HEK293T (cell line): ENCODE results near the gene MFSD6.

Source experiments
- BHLHE40 ChIP-seq: fragments of 450-650 bp; IDR thresholded peaks from 2 replicates; pipeline ENCODE4 v1.6.1; 2016; ENCODE audit warnings: mild to moderate bottlenecking, moderate library complexity, borderline replicate concordance
- LEF1 ChIP-seq: fragments of 450-650 bp; IDR thresholded peaks from 2 replicates; pipeline ENCODE4 v1.6.1; 2017; ENCODE audit warnings: mild to moderate bottlenecking, borderline replicate concordance
- SP1 ChIP-seq: fragments of 450-650 bp; IDR thresholded peaks from 2 replicates; pipeline ENCODE4 v1.6.1; 2017
- SUZ12 ChIP-seq: fragments of 450-650 bp; IDR thresholded peaks from 2 replicates; pipeline ENCODE4 v1.6.1; 2016; ENCODE audit warnings: mild to moderate bottlenecking
- TARDBP ChIP-seq: fragments of 450-650 bp; IDR thresholded peaks from 2 replicates; pipeline ENCODE4 v1.6.1; 2016

DNA sequence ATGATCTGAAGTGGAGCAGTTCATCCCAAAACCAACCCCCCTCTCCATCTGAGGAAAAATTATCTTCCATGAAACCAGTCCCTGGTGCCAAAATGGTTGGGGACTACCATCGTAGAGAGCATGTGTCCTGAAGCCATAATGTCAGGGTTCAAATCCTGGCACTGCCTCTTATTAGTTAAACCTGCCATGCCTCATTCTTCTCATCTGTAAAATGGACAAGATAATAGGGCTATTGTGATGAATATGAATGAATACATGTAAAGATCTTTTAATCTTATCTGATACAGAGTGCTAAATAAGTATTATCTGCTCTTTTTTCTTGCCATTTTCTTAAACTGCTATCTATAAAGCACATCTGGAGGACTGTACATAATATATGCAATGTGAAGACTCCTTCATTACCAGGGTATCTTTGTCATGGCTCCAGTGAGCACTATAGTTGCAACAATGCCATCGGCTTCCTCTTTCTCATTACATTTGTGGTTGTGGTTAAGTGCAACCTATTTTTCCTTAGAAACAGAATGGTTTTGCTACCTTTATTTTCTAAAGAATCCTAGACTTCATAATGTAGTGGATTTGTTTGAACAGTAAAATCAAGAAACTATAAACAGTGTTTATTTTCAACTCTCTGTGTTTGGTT lies 27.0 kb downstream of the MFSD6 start:
- no peak for TF ChIP-seq SP1
- no peak for TF ChIP-seq BHLHE40
- TF ChIP-seq LEF1: no peak
- no peak for TF ChIP-seq SUZ12
- no peak for TF ChIP-seq TARDBP
